ENCODE results near the gene ATP1A1. TPM values are rescaled to one million over a fixed set of nuclear protein-coding genes. Genes with fewer than 3 reads are reported as not detected.

ATP1A1 gene
- total and polyA plus RNA-seq, 8 donors, result 191 to 731 (median 235) TPM

DNA sequence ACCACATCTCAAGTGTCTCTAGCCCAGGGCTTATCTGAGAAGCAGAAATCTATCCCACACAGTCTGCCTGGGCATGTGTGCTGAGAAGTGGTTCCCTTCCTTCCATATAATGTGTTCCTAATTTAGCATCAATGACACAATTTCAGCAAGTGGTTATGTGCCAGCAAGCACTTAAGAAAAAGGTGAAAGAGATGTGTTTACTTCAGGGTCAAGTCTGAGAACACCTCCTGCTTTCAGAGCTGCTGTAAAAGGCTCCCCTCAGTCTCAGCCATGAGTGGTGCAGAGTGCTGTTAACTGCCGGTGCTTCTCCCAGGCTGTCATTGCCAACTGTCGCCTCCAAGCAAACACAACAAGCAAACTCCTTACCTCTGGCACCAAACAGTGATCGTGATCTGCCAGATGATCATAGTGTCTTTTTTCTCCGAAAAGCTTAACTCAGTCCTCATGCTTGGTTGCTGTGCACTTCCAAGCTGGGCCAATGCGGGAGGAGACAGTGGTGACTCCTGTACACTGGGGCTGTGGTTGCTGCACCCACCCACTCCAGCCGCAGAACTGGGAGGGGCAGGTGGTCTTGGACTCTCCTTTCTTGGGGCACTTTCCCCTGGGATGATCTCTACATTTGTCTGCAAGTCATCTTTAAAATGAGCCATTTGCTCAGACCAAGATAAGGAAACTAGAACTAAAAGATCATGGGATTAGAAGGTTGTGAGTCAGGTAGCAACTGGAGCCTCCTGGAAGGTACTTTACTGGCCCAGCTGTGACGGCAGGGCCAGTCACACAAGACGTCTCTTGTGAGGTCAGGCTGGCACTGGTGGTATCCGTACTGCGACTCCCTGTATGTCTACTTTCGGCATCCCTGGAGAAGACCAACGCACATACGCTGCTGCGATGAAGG lies 32.4 kb downstream of the ATP1A1 start:
- Histone ChIP-seq H3K4me3 (no peak overlapping the region), H3K9me3 (no peaks in the 10 kb centered on the region), H3K4me1 (no peaks in the 10 kb centered on the region), H3K36me3 (peaks cover 11 to 83% of the 10 kb centered on the region in 2 donors), H3K27me3 (no peaks in the 10 kb centered on the region), H3K27ac (no peak overlapping the region)
- no peak for DNase-seq
- peak; percentile 76 for ATAC-seq
- TF ChIP-seq, protein P1, sequence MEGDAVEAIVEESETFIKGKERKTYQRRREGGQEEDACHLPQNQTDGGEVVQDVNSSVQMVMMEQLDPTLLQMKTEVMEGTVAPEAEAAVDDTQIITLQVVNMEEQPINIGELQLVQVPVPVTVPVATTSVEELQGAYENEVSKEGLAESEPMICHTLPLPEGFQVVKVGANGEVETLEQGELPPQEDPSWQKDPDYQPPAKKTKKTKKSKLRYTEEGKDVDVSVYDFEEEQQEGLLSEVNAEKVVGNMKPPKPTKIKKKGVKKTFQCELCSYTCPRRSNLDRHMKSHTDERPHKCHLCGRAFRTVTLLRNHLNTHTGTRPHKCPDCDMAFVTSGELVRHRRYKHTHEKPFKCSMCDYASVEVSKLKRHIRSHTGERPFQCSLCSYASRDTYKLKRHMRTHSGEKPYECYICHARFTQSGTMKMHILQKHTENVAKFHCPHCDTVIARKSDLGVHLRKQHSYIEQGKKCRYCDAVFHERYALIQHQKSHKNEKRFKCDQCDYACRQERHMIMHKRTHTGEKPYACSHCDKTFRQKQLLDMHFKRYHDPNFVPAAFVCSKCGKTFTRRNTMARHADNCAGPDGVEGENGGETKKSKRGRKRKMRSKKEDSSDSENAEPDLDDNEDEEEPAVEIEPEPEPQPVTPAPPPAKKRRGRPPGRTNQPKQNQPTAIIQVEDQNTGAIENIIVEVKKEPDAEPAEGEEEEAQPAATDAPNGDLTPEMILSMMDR (IDR thresholded peaks at IDR 0.05), result no peak
- intact Hi-C loops (cut with DNase I), result no loop called here

DNA sequence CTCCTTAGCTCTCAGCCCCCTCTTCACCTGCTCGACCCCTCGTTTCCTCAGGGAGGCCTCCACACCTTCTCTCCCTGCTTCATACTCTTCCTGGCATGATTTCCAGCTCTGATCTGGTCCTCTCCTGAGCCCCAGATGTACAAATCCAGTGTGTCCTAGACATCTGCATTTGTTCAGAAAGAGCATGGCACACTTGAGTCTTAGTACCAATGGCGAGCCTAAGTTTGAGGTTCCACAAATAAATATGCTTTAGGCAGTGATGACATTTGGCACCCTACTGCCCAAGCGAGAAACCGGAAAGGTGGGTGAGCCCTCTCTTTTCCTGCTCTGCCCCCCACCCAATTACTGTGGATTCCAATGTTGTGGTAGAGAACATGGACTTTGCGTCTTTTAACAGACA lies 34.0 kb downstream of the ATP1A1 start:
- H3K9me3 ChIP-seq, result no peaks in the 10 kb centered on the region
- H3K27me3 ChIP-seq, result no peaks in the 10 kb centered on the region
- H3K36me3 ChIP-seq, result peaks cover 6 to 68% of the 10 kb centered on the region in 2 donors
- intact Hi-C loops (cut with DNase I), result no loop called here
- H3K4me3 ChIP-seq, result no peak overlapping the region
- H3K4me1 ChIP-seq, result no peaks in the 10 kb centered on the region
- ATAC-seq (no peak), DNase-seq (no peak)
- no peak overlapping the region for H3K27ac ChIP-seq
- TF ChIP-seq, protein P1 (IDR thresholded peaks at IDR 0.05), result no peak

- peaks cover 4 to 56% of the 10 kb centered on the region in 2 donors for H3K36me3 ChIP-seq
- H3K27me3 ChIP-seq, result no peaks in the 10 kb centered on the region
- intact Hi-C loops (cut with DNase I), result no loop called here
- H3K9me3 ChIP-seq, result no peaks in the 10 kb centered on the region
- no peak overlapping the region for H3K4me3 ChIP-seq
- ATAC-seq, result no peak
- H3K27ac ChIP-seq, result no peak overlapping the region
- H3K4me1 ChIP-seq, result no peaks in the 10 kb centered on the region
- DNase-seq, result no peak
- TF ChIP-seq, protein P1 (IDR thresholded peaks at IDR 0.05), result no peak
These were observed 35.1 kb downstream of the ATP1A1 start for GRCh38 chr1:116408193-116408592.

DNA sequence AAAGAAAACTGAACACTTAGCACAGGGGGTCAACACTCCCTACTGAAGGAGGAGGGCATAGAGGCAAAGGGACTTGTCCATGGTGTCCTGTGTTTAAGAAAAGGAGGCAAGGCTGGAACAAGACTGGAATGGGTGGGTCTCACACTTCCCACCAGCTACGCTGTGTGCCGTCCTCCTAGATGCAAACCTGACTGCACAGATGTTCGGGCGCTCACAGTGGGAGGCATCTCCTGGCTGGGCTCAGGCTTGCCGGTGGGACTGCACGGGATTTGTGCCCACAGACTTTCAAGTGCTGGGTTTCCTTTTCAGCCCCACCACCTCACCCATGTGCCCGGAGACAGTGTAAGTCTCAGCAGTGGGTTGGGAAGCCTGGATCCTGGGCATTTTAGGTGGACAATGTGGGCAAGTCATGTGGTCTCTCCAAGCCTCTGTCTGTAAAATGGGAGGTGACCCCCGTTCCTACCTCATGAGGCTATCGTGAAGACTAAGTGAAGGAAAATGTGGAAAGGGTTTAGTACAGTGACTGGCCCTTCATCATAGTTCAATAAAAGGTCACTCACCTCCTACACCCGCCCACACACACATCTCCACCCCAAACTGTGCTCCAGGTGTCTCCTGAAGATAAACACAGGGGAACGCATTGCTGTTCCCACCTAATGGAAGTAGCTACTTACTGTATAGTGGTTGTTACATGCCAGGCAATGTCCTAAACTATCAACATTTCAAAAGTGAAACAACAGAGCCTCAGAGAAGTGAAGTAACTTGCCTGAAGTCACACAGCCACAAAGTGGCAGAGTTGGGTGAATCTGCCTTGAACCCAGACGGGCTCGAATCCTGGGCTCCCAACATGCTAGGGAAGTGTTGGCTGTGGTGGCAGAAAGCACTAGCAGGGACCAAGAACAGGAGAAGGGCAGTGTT lies 36.0 kb downstream of the ATP1A1 start:
- no peaks in the 10 kb centered on the region for H3K9me3 ChIP-seq
- H3K27me3 ChIP-seq, result no peaks in the 10 kb centered on the region
- TF ChIP-seq, protein P1 (IDR thresholded peaks at IDR 0.05), result no peak
- no peak overlapping the region for H3K27ac ChIP-seq
- intact Hi-C loops (cut with DNase I), result no loop called here
- no peak overlapping the region for H3K4me3 ChIP-seq
- no peak for ATAC-seq
- peaks cover 4 to 47% of the 10 kb centered on the region in 2 donors for H3K36me3 ChIP-seq
- no peaks in the 10 kb centered on the region for H3K4me1 ChIP-seq
- DNase-seq, result no peak

GRCh38 chr1:116409751-116410191 lies 36.7 kb downstream of the ATP1A1 start:
- Histone ChIP-seq H3K4me1 (no peaks in the 10 kb centered on the region), H3K9me3 (no peaks in the 10 kb centered on the region), H3K27me3 (no peaks in the 10 kb centered on the region), H3K36me3 (peaks cover 3 to 40% of the 10 kb centered on the region in 2 donors), H3K4me3 (no peak overlapping the region), H3K27ac (no peak overlapping the region)
- no peak for ATAC-seq
- no peak for DNase-seq
- intact Hi-C loops (cut with DNase I), result no loop called here
- TF ChIP-seq, protein P1 (IDR thresholded peaks at IDR 0.05), result no peak
